CD4-positive, alpha-beta T cell treated with Interleukin-4 for 1 hour (primary cell): ENCODE data around the gene CAVIN1.
"Not testable (repeated sequence)": the region's sequence is repeated elsewhere in the genome, so short reads cannot be mapped to it uniquely, and the experiment has no call there.

ENCODE experiments used
- DNase-seq, 2 donors: peaks; one replicate each; pipeline ENCODE4 v3.0.0-alpha.2; 2020 to 2022

The CAVIN1 gene

GRCh38 chr17:42372142-42372541 lies 50.9 kb downstream of the CAVIN1 start:
- no peak for DNase-seq

GRCh38 chr17:42368797-42369561 lies 54.1 kb downstream of the CAVIN1 start:
- not testable (repeated sequence) for DNase-seq

- DNase-seq = not testable (repeated sequence)
These were observed 54.7 kb downstream of the CAVIN1 start for GRCh38 chr17:42368310-42368709.

- not testable (repeated sequence) for DNase-seq
These were observed 56.7 kb downstream of the CAVIN1 start for GRCh38 chr17:42366176-42367023.

GRCh38 chr17:42365136-42365535 lies 57.9 kb downstream of the CAVIN1 start:
- DNase-seq = peak; percentile 20

GRCh38 chr17:42363767-42364585 lies 59.1 kb downstream of the CAVIN1 start:
- DNase-seq = no peak

GRCh38 chr17:42363231-42363630 lies 59.8 kb downstream of the CAVIN1 start:
- no peak for DNase-seq

- no peak for DNase-seq
These were observed 60.7 kb downstream of the CAVIN1 start for GRCh38 chr17:42362245-42362961.

- peak in 1 of 2 donors; percentile 33 for DNase-seq
These were observed 61.3 kb downstream of the CAVIN1 start for GRCh38 chr17:42361781-42362186.

GRCh38 chr17:42360388-42360787 lies 62.7 kb downstream of the CAVIN1 start:
- DNase-seq = not testable (repeated sequence)

- no peak for DNase-seq
These were observed 63.9 kb downstream of the CAVIN1 start for GRCh38 chr17:42359133-42359532.

GRCh38 chr17:42358434-42358833 lies 64.6 kb downstream of the CAVIN1 start:
- no peak for DNase-seq

- DNase-seq = no peak
These were observed 67.9 kb downstream of the CAVIN1 start for GRCh38 chr17:42354956-42355843.
